HG03378 (cell line): ENCODE measurements around the gene PCNP.
"Not testable (repeated sequence)": the region's sequence is repeated elsewhere in the genome, so short reads cannot be mapped to it uniquely, and the experiment has no call there.

Source experiments
- ATAC-seq: cut with Tn5 transposase; IDR thresholded peaks from one replicate; pipeline ENCODE4 v1.9.1; 2021; ENCODE audit warnings: mild to moderate bottlenecking, moderate library complexity; ENCODE audit not compliant: unreplicated experiment

Gene PCNP

GRCh38 chr3:101561630-101562328 lies 12.2 kb upstream of the PCNP start, which contains the start of gene TRMT10C:
TRMT10C (plus strand) TSS chr3:101561868; CDS start chr3:101564782, 2,914 bp downstream.
- ATAC-seq, result peak; percentile 97

GRCh38 chr3:101567528-101568317 lies 6.3 kb upstream of the PCNP start:
- ATAC-seq, result no peak

GRCh38 chr3:101571028-101571895 lies 2.7 kb upstream of the PCNP start:
- ATAC-seq, result no peak

- peak; percentile 39 for ATAC-seq
Measured at GRCh38 chr3:101574388-101575112, 570 bp downstream of the PCNP start.

- no peak for ATAC-seq
Measured at GRCh38 chr3:101577286-101577685, 3.3 kb downstream of the PCNP start.

GRCh38 chr3:101588616-101589015 lies 14.6 kb downstream of the PCNP start:
- no peak for ATAC-seq

- ATAC-seq, result no peak
Measured at GRCh38 chr3:101591071-101591470, 17.1 kb downstream of the PCNP start.

- no peak for ATAC-seq
Measured at GRCh38 chr3:101602731-101603130, 28.8 kb downstream of the PCNP start.

- ATAC-seq, result no peak
Measured at GRCh38 chr3:101603184-101603583, 29.2 kb downstream of the PCNP start.

- ATAC-seq, result not testable (repeated sequence)
Measured at GRCh38 chr3:101605398-101605797, 31.4 kb downstream of the PCNP start.

- peak; percentile 69 for ATAC-seq
Measured at GRCh38 chr3:101611023-101611422, 37.0 kb downstream of the PCNP start.

- not testable (repeated sequence) for ATAC-seq
Measured at GRCh38 chr3:101613014-101613413, 39.0 kb downstream of the PCNP start.

- no peak for ATAC-seq
Measured at GRCh38 chr3:101615525-101615924, 41.5 kb downstream of the PCNP start.

- ATAC-seq, result no peak
Measured at GRCh38 chr3:101617478-101617877, 43.5 kb downstream of the PCNP start.

GRCh38 chr3:101618726-101619125 lies 44.7 kb downstream of the PCNP start:
- ATAC-seq, result no peak

- ATAC-seq, result no peak
Measured at GRCh38 chr3:101619734-101620133, 45.8 kb downstream of the PCNP start.

- ATAC-seq, result no peak
Measured at GRCh38 chr3:101623656-101624055, 49.7 kb downstream of the PCNP start.

- no peak for ATAC-seq
Measured at GRCh38 chr3:101624857-101625256, 50.9 kb downstream of the PCNP start.

- ATAC-seq, result no peak
Measured at GRCh38 chr3:101625879-101626278, 51.9 kb downstream of the PCNP start.

- no peak for ATAC-seq
Measured at GRCh38 chr3:101629219-101629618, 55.2 kb downstream of the PCNP start.
